ENCODE data around the gene SEC11C.

GRCh38 chr18:59101830-59102414 lies 37.8 kb upstream of the SEC11C start:
- TF ChIP-seq CTCF (IDR thresholded peaks at IDR 0.05; ENCODE audit: low read depth, low read length) (no peak), MAX (IDR thresholded peaks at IDR 0.05; ENCODE audit: low read depth, low read length) (no peak), POLR2A (IDR thresholded peaks at IDR 0.05; ENCODE audit: extremely low read depth, insufficient read length) (no peak), MYC (IDR thresholded peaks at IDR 0.05; ENCODE audit: low read depth, low read length) (no peak)

Measured in NB4 (cell line).